ENCODE results near the gene HABP2.

DNA sequence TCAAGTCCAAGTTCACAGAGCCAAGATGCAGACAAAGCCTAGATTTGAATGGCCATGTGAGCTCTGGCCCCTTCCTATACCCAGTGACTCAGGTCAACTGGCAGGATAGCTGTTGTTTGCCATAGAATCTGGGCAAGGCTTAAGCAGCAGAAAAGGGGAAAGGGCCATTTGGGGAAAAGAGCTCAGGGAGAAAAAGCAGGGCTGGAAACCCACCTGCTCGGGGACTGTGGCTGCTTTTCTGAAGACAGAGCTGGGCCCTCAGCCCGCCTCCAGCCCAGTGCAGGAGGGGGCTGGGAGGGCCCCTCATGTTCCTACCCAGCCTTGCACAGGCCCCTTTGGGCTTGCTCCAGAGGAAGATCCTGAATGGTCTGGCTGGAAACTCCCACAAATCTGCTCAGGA, 32.6 kb upstream of the HABP2 start:
- TF ChIP-seq, protein P1, sequence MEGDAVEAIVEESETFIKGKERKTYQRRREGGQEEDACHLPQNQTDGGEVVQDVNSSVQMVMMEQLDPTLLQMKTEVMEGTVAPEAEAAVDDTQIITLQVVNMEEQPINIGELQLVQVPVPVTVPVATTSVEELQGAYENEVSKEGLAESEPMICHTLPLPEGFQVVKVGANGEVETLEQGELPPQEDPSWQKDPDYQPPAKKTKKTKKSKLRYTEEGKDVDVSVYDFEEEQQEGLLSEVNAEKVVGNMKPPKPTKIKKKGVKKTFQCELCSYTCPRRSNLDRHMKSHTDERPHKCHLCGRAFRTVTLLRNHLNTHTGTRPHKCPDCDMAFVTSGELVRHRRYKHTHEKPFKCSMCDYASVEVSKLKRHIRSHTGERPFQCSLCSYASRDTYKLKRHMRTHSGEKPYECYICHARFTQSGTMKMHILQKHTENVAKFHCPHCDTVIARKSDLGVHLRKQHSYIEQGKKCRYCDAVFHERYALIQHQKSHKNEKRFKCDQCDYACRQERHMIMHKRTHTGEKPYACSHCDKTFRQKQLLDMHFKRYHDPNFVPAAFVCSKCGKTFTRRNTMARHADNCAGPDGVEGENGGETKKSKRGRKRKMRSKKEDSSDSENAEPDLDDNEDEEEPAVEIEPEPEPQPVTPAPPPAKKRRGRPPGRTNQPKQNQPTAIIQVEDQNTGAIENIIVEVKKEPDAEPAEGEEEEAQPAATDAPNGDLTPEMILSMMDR (IDR thresholded peaks at IDR 0.05; ENCODE audit: borderline replicate concordance, extremely low read depth, low read length, poor library complexity, severe bottlenecking), result no peak
- no peak for TF ChIP-seq EZH2 (IDR thresholded peaks at IDR 0.05; ENCODE audit: borderline replicate concordance, low read depth, low read length, severe bottlenecking)

All from DND-41 (cell line).